SK-N-SH treated with all-trans-retinoic acid at 6 μM for 48 hours (cell line): ENCODE measurements around the gene FRAS1.

Source experiments
- ATAC-seq: fragments of 200-7000 bp; cut with Tn5 transposase; 3 replicates; pipeline ENCODE4 v1.9.1; 2020; ENCODE audit warnings: mild to moderate bottlenecking, moderate library complexity
- BACH2 ChIP-seq: fragments of 250-450 bp; sonication (Bioruptor Pico); IDR thresholded peaks from 2 replicates; pipeline ENCODE4 v1.9.0; 2021; ENCODE audit warnings: mild to moderate bottlenecking, borderline replicate concordance
- CSDC2 ChIP-seq: fragments of 250-450 bp; sonication (Bioruptor Pico); IDR thresholded peaks from 2 replicates; pipeline ENCODE4 v1.5.0; 2020; ENCODE audit warnings: mild to moderate bottlenecking, moderate library complexity
- CSRNP3 ChIP-seq: fragments of 250-450 bp; sonication (Bioruptor Pico); IDR thresholded peaks from 2 replicates; pipeline ENCODE4 v1.5.1; 2021; ENCODE audit warnings: mild to moderate bottlenecking, moderate library complexity
- ESRRG ChIP-seq: fragments of 250-450 bp; sonication (Bioruptor Pico); IDR thresholded peaks from 2 replicates; pipeline ENCODE4 v1.6.1; 2021; ENCODE audit warnings: mild to moderate bottlenecking
- GLIS3 ChIP-seq: fragments of 250-450 bp; sonication (Bioruptor Pico); IDR thresholded peaks from 2 replicates; pipeline ENCODE4 v1.5.0; 2020; ENCODE audit warnings: mild to moderate bottlenecking, moderate library complexity
- ISL1 ChIP-seq: fragments of 250-450 bp; sonication (Bioruptor Pico); IDR thresholded peaks from 2 replicates; pipeline ENCODE4 v2.1.2; 2022; ENCODE audit warnings: mild to moderate bottlenecking, moderate library complexity
- OSR1 ChIP-seq: fragments of 250-450 bp; sonication (Bioruptor Pico); IDR thresholded peaks from 2 replicates; pipeline ENCODE4 v1.8.0; 2022; ENCODE audit warnings: moderate library complexity, mild to moderate bottlenecking, inconsistent platforms
- POU6F1 ChIP-seq: fragments of 250-450 bp; sonication (Bioruptor Pico); IDR thresholded peaks from 2 replicates; pipeline ENCODE4 v1.8.0; 2021; ENCODE audit warnings: low read depth, mild to moderate bottlenecking, moderate library complexity, borderline replicate concordance
- PPARA ChIP-seq: fragments of 250-450 bp; sonication (Bioruptor Pico); IDR thresholded peaks from 2 replicates; pipeline ENCODE4 v1.5.0; 2020; ENCODE audit warnings: mild to moderate bottlenecking, borderline replicate concordance
- SNAI2 ChIP-seq: fragments of 250-450 bp; sonication (Bioruptor Pico); IDR thresholded peaks from 2 replicates; pipeline ENCODE4 v1.5.0; 2020; ENCODE audit warnings: mild to moderate bottlenecking, moderate library complexity
- TCF4 ChIP-seq: fragments of 250-450 bp; sonication (Bioruptor Pico); IDR thresholded peaks from 2 replicates; pipeline ENCODE4 v1.8.0; 2021; ENCODE audit warnings: mild to moderate bottlenecking, moderate library complexity, borderline replicate concordance
- ZC3H10 ChIP-seq: fragments of 250-450 bp; sonication (Bioruptor Pico); IDR thresholded peaks from 2 replicates; pipeline ENCODE4 v1.5.1; 2021; ENCODE audit warnings: mild to moderate bottlenecking, moderate library complexity
- ZFP3 ChIP-seq: fragments of 250-450 bp; sonication (Bioruptor Pico); IDR thresholded peaks from 2 replicates; pipeline ENCODE4 v1.5.0; 2020; ENCODE audit warnings: mild to moderate bottlenecking, moderate library complexity
- ZNF565 ChIP-seq: fragments of 450-650 bp; formaldehyde crosslinking; conservative IDR thresholded peaks from 2 replicates; pipeline ENCODE4 v1.5.0; 2020; ENCODE audit warnings: low read depth, mild to moderate bottlenecking, moderate library complexity
- ZNF70 ChIP-seq: fragments of 450-650 bp; formaldehyde crosslinking; IDR thresholded peaks from 2 replicates; pipeline ENCODE4 v1.5.0; 2020; ENCODE audit warnings: mild to moderate bottlenecking, moderate library complexity
- ZNF8 ChIP-seq: fragments of 450-650 bp; formaldehyde crosslinking; IDR thresholded peaks from 2 replicates; pipeline ENCODE4 v1.5.0; 2020; ENCODE audit warnings: mild to moderate bottlenecking, moderate library complexity
- TF ChIP-seq, protein P1 (sequence below): fragments of 250-450 bp; sonication (Bioruptor Pico); IDR thresholded peaks from 2 replicates; pipeline ENCODE4 v1.8.0; 2020; ENCODE audit warnings: mild to moderate bottlenecking, moderate library complexity, borderline replicate concordance
- TF ChIP-seq, protein P2 (sequence below): fragments of 250-450 bp; sonication (Bioruptor Pico); IDR thresholded peaks from 2 replicates; pipeline ENCODE4 v1.5.0; 2020; ENCODE audit warnings: mild to moderate bottlenecking, moderate library complexity

FRAS1 gene

GRCh38 chr4:78150543-78150864, 93.4 kb downstream of the FRAS1 start (continued):
- TF ChIP-seq, protein P1, sequence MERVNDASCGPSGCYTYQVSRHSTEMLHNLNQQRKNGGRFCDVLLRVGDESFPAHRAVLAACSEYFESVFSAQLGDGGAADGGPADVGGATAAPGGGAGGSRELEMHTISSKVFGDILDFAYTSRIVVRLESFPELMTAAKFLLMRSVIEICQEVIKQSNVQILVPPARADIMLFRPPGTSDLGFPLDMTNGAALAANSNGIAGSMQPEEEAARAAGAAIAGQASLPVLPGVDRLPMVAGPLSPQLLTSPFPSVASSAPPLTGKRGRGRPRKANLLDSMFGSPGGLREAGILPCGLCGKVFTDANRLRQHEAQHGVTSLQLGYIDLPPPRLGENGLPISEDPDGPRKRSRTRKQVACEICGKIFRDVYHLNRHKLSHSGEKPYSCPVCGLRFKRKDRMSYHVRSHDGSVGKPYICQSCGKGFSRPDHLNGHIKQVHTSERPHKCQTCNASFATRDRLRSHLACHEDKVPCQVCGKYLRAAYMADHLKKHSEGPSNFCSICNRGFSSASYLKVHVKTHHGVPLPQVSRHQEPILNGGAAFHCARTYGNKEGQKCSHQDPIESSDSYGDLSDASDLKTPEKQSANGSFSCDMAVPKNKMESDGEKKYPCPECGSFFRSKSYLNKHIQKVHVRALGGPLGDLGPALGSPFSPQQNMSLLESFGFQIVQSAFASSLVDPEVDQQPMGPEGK (CRISPR knock-in tag), result no peak
- TF ChIP-seq OSR1 (CRISPR knock-in tag) (no peak), CSRNP3 (CRISPR knock-in tag) (no peak)
- TF ChIP-seq, protein P2, sequence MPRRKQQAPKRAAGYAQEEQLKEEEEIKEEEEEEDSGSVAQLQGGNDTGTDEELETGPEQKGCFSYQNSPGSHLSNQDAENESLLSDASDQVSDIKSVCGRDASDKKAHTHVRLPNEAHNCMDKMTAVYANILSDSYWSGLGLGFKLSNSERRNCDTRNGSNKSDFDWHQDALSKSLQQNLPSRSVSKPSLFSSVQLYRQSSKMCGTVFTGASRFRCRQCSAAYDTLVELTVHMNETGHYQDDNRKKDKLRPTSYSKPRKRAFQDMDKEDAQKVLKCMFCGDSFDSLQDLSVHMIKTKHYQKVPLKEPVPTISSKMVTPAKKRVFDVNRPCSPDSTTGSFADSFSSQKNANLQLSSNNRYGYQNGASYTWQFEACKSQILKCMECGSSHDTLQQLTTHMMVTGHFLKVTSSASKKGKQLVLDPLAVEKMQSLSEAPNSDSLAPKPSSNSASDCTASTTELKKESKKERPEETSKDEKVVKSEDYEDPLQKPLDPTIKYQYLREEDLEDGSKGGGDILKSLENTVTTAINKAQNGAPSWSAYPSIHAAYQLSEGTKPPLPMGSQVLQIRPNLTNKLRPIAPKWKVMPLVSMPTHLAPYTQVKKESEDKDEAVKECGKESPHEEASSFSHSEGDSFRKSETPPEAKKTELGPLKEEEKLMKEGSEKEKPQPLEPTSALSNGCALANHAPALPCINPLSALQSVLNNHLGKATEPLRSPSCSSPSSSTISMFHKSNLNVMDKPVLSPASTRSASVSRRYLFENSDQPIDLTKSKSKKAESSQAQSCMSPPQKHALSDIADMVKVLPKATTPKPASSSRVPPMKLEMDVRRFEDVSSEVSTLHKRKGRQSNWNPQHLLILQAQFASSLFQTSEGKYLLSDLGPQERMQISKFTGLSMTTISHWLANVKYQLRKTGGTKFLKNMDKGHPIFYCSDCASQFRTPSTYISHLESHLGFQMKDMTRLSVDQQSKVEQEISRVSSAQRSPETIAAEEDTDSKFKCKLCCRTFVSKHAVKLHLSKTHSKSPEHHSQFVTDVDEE (CRISPR knock-in tag), result no peak

GRCh38 chr4:78152795-78153194, 95.7 kb downstream of the FRAS1 start:
- no peak for TF ChIP-seq ISL1 (CRISPR knock-in tag)
- TF ChIP-seq CSDC2 (CRISPR knock-in tag), result no peak
- no peak for TF ChIP-seq GLIS3
- TF ChIP-seq BACH2, result no peak
- TF ChIP-seq, all 23 proteins: peak for 0
- no peak for ATAC-seq

DNA sequence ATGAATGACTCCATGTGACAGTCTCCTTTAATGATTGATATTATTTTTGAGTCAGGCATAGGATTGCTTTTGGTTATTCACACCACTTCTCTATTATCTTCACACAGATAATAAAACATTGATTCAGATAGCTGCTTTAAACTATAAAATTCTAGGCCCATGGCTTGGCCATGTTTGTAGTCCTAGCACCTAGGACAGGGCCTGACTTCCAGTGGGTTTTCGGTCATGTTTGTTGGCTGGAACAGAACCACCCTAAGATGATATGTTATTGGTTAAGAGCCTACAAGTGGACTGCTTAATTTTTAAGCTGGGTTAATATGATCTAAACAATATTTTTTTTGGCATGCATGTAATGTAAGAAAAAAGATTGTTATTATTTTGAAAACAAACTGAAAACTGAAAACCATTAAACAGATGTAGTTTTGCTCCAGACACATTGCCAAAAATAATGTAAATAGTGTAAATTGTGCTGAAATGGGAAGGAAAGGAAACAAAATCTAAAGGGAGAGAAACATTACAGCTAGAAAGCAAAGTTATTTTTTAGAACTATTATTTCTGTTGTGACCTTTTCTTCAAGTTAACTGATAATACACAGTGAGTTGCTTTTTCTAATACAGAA, 98.0 kb downstream of the FRAS1 start:
- ATAC-seq, result no peak
- TF ChIP-seq ZNF70 (CRISPR knock-in tag) (no peak), PPARA (CRISPR knock-in tag) (no peak), ZNF8 (CRISPR knock-in tag) (no peak), CSDC2 (CRISPR knock-in tag) (no peak), SNAI2 (no peak), TCF4 (CRISPR knock-in tag) (no peak), CSRNP3 (CRISPR knock-in tag) (no peak), ZFP3 (no peak), BACH2 (no peak), ESRRG (CRISPR knock-in tag) (no peak), OSR1 (CRISPR knock-in tag) (no peak), ZC3H10 (no peak), ZNF565 (no peak), GLIS3 (no peak), POU6F1 (CRISPR knock-in tag) (no peak)
- TF ChIP-seq, protein P1 (CRISPR knock-in tag), result no peak
- TF ChIP-seq, protein P2 (CRISPR knock-in tag), result no peak
